H9 (cell line): Measurements from ENCODE around the gene FBXW4. TPM values are rescaled to one million over a fixed set of nuclear protein-coding genes. Genes with fewer than 3 reads are reported as not detected.

Experiments
- DNase-seq: peaks from one replicate; pipeline ENCODE4 v3.0.0-alpha.2; 2017
- H2AFZ ChIP-seq: one replicate; pipeline ENCODE4 v1.6.1; 2013; ENCODE audit warnings: mild to moderate bottlenecking, low read length, control low read depth, moderate library complexity
- H2AK5ac ChIP-seq: 2 replicates; pipeline ENCODE4 v1.6.1; 2013; ENCODE audit warnings: low read length, control low read depth, mixed read lengths; ENCODE audit not compliant: insufficient read length
- H2BK120ac ChIP-seq: one replicate; pipeline ENCODE4 v1.6.1; 2013; ENCODE audit warnings: low read depth, mild to moderate bottlenecking, low read length, control low read depth, inconsistent platforms; ENCODE audit not compliant: poor library complexity, severe bottlenecking
- H2BK12ac ChIP-seq: 2 replicates; pipeline ENCODE4 v1.6.1; 2013; ENCODE audit warnings: low read length, control low read depth, mixed read lengths, low read depth; ENCODE audit not compliant: insufficient read length
- H2BK15ac ChIP-seq: 2 replicates; pipeline ENCODE4 v1.6.1; 2013; ENCODE audit warnings: low read depth, low read length, control low read depth
- H2BK20ac ChIP-seq: one replicate; pipeline ENCODE4 v1.6.1; 2013; ENCODE audit warnings: low read depth, mild to moderate bottlenecking, low read length, control low read depth, inconsistent platforms; ENCODE audit not compliant: poor library complexity, severe bottlenecking
- H2BK5ac ChIP-seq: 2 replicates; pipeline ENCODE4 v1.6.1; 2013; ENCODE audit warnings: low read length, control low read depth, mixed read lengths; ENCODE audit not compliant: insufficient read length
- H3K14ac ChIP-seq: 2 replicates; pipeline ENCODE4 v1.6.1; 2013; ENCODE audit warnings: low read length, control low read depth; ENCODE audit not compliant: insufficient read depth
- H3K18ac ChIP-seq: 2 replicates; pipeline ENCODE4 v1.6.1; 2013; ENCODE audit warnings: low read depth, mild to moderate bottlenecking, mixed read lengths, low read length, control low read depth; ENCODE audit not compliant: insufficient read length
- H3K23ac ChIP-seq: 2 replicates; pipeline ENCODE4 v1.6.1; 2013; ENCODE audit warnings: low read length, control low read depth, mixed read lengths, low read depth; ENCODE audit not compliant: insufficient read length
- H3K23me2 ChIP-seq: 2 replicates; pipeline ENCODE4 v1.6.1; 2013; ENCODE audit warnings: low read depth, mild to moderate bottlenecking, mixed read lengths, low read length, control low read depth; ENCODE audit not compliant: insufficient read length, poor library complexity, severe bottlenecking
- H3K27ac ChIP-seq: 2 replicates; pipeline ENCODE4 v1.5.1; 2013; ENCODE audit warnings: low read length, control low read depth, mixed read lengths, low read depth; ENCODE audit not compliant: insufficient read length
- H3K27me3 ChIP-seq: 2 replicates; pipeline ENCODE4 v1.6.1; 2013; ENCODE audit warnings: low read length, control low read depth, inconsistent platforms; ENCODE audit not compliant: insufficient read depth
- H3K4ac ChIP-seq: 2 replicates; pipeline ENCODE4 v1.6.1; 2013; ENCODE audit warnings: low read depth, mild to moderate bottlenecking, control low read depth, inconsistent platforms, low read length, moderate library complexity
- H3K4me1 ChIP-seq: 2 replicates; pipeline ENCODE4 v1.6.1; 2013; ENCODE audit warnings: low read length, control low read depth, inconsistent platforms; ENCODE audit not compliant: insufficient read depth
- H3K4me2 ChIP-seq: 2 replicates; pipeline ENCODE4 v1.6.1; 2013; ENCODE audit warnings: low read length, control low read depth, mixed read lengths; ENCODE audit not compliant: insufficient read length, insufficient read depth
- H3K56ac ChIP-seq: 2 replicates; pipeline ENCODE4 v1.6.1; 2013; ENCODE audit warnings: low read depth, mild to moderate bottlenecking, mixed read lengths, low read length, control low read depth; ENCODE audit not compliant: insufficient read length
- H3K79me1 ChIP-seq: 2 replicates; pipeline ENCODE4 v1.6.1; 2013; ENCODE audit warnings: low read depth, mild to moderate bottlenecking, moderate library complexity, low read length, control low read depth, inconsistent platforms; ENCODE audit not compliant: insufficient read depth, poor library complexity, severe bottlenecking
- H3K79me2 ChIP-seq: 2 replicates; pipeline ENCODE4 v1.6.1; 2013; ENCODE audit warnings: low read length, control low read depth, inconsistent platforms; ENCODE audit not compliant: insufficient read depth
- H3K9ac ChIP-seq: 2 replicates; pipeline ENCODE4 v1.6.1; 2013; ENCODE audit warnings: low read length, control low read depth, mixed read lengths; ENCODE audit not compliant: insufficient read length; ENCODE audit errors: extremely low read depth
- H3K9me3 ChIP-seq: one replicate; pipeline ENCODE4 v1.6.1; 2013; ENCODE audit warnings: low read depth, low read length, inconsistent platforms; ENCODE audit not compliant: control insufficient read depth
- H3T11ph ChIP-seq: one replicate; pipeline ENCODE4 v1.6.1; 2013; ENCODE audit warnings: mild to moderate bottlenecking, low read length, control low read depth, inconsistent platforms
- H4K20me1 ChIP-seq: one replicate; pipeline ENCODE4 v1.6.1; 2013; ENCODE audit not compliant: control insufficient read depth, insufficient read length, insufficient read depth
- H4K5ac ChIP-seq: 2 replicates; pipeline ENCODE4 v1.6.1; 2013; ENCODE audit warnings: low read depth, mild to moderate bottlenecking, mixed read lengths, low read length, control low read depth; ENCODE audit not compliant: insufficient read length
- H4K8ac ChIP-seq: replicated peaks from 2 replicates; pipeline ENCODE4 v1.6.1; 2013; ENCODE audit warnings: low read length, control low read depth, mixed read lengths, low read depth; ENCODE audit not compliant: insufficient read length
- H4K91ac ChIP-seq: 2 replicates; pipeline ENCODE4 v1.6.1; 2013; ENCODE audit warnings: low read depth, mild to moderate bottlenecking, moderate library complexity, mixed read lengths, low read length, control low read depth; ENCODE audit not compliant: insufficient read length
- H3K27ac Mint-ChIP-seq, 3 experiments: 2 replicates in 2 of 3; 3 replicates in 1 of 3; pipeline ENCODE4 v1.8.0; 2020 to 2021; ENCODE audit warnings: mixed read lengths in 3 of 3, mild to moderate bottlenecking in 1 of 3, moderate library complexity in 1 of 3
- H3K27me3 Mint-ChIP-seq: 2 replicates; pipeline ENCODE4 v1.8.0; 2021; ENCODE audit warnings: low read depth, mild to moderate bottlenecking, moderate library complexity, mixed read lengths
- H3K36me3 Mint-ChIP-seq, 3 experiments: 2 replicates in 2 of 3; 3 replicates in 1 of 3; pipeline ENCODE4 v1.8.0; 2020 to 2021; ENCODE audit warnings: low read depth in 3 of 3, mixed read lengths in 3 of 3; ENCODE audit not compliant: insufficient read depth in 1 of 3
- H3K4me1 Mint-ChIP-seq, 2 experiments: 2 replicates each; pipeline ENCODE4 v1.8.0; 2020; ENCODE audit warnings: mixed read lengths in 2 of 2
- H3K4me3 Mint-ChIP-seq, 2 experiments: 2 replicates in 1 of 2; 3 replicates in 1 of 2; pipeline ENCODE4 v1.8.0; 2020 to 2021; ENCODE audit warnings: mild to moderate bottlenecking in 2 of 2, mixed read lengths in 2 of 2, moderate library complexity in 1 of 2
- H3K9me3 Mint-ChIP-seq, 2 experiments: 2 replicates in 1 of 2; 3 replicates in 1 of 2; pipeline ENCODE4 v1.8.0; 2020; ENCODE audit warnings: mild to moderate bottlenecking in 2 of 2, mixed read lengths in 2 of 2, moderate library complexity in 1 of 2
- CTCF ChIP-seq: fragments of 200-600 bp; sonication (generic); conservative IDR thresholded peaks from 3 replicates; pipeline ENCODE4 v1.8.0; 2021; ENCODE audit warnings: antibody characterized with exemption, mild to moderate bottlenecking
- WGBS: extraction: QIAGEN DNeasy Blood & Tissue Kit; methylation state at CpG from one replicate; pipeline ENCODE4 v1.1.7; 2013; ENCODE audit warnings: missing lambda C conversion rate, low lambda C conversion rate, mixed read lengths; ENCODE audit not compliant: insufficient read length; ENCODE audit errors: extremely low coverage; 5-methylcytosine and 5-hydroxymethylcytosine counted together
- total RNA-seq: library from RNA; stranded (reverse); gene quantifications from 2 replicates; pipeline ENCODE4 v1.2.1, GENCODE V29; 2021

Gene FBXW4
- total RNA-seq, 1 experiment from 2014 or later = 41.6 TPM

GRCh38 chr10:101566333-101567164 is 128.4 kb downstream of the FBXW4 start:
- no peak overlapping the region for H3K4ac ChIP-seq
- peak overlapping the region in 1 of 3 experiments; percentile 7; a peak in 2 of 7 replicates for H3K27ac Mint-ChIP-seq
- whole genome bisulfite sequencing = no CpG with 5 or more reads among the region's 59 CpGs
- no peak overlapping the region for H3K9ac ChIP-seq
- no peak overlapping the region for H3T11ph ChIP-seq
- no peak overlapping the region for H2BK5ac ChIP-seq
- no peaks in the 10 kb centered on the region for H3K9me3 ChIP-seq
- H3K4me1 ChIP-seq = no peaks in the 10 kb centered on the region
- H3K27me3 Mint-ChIP-seq = peaks cover 83% of the 10 kb centered on the region
- H2BK20ac ChIP-seq = no peak overlapping the region
- peak overlapping the region; percentile 0 for H3K4me2 ChIP-seq
- DNase-seq = peak; percentile 60
- H3K23me2 ChIP-seq = peaks cover 16% of the 10 kb centered on the region
- H4K5ac ChIP-seq = no peak overlapping the region
- no peak overlapping the region for H2BK12ac ChIP-seq
- H3K4me3 Mint-ChIP-seq = peak overlapping the region in 1 of 2 experiments; percentile 41; a peak in 2 of 5 replicates
- no peaks in the 10 kb centered on the region for H3K79me1 ChIP-seq
- H3K79me2 ChIP-seq = no peaks in the 10 kb centered on the region
- no peak overlapping the region for H2AFZ ChIP-seq
- no peak overlapping the region for H4K8ac ChIP-seq
- H2AK5ac ChIP-seq = no peak overlapping the region
- H3K14ac ChIP-seq = no peak overlapping the region
- no peak overlapping the region for H3K18ac ChIP-seq
- peaks cover 8% of the 10 kb centered on the region; the same call in 1 of the 2 replicates for H3K27me3 ChIP-seq
- H3K9me3 Mint-ChIP-seq = no peaks in the 10 kb centered on the region; a peak in 1 of 5 replicates
- H3K27ac ChIP-seq = no peak overlapping the region
- H3K23ac ChIP-seq = no peak overlapping the region
- no peaks in the 10 kb centered on the region; a peak in 1 of 7 replicates for H3K36me3 Mint-ChIP-seq
- no peak overlapping the region for H2BK15ac ChIP-seq
- H4K91ac ChIP-seq = no peak overlapping the region
- H3K4me1 Mint-ChIP-seq = peaks cover 24 to 28% of the 10 kb centered on the region in 2 experiments
- no peak overlapping the region for H2BK120ac ChIP-seq
- TF ChIP-seq CTCF = no peak
- no peak overlapping the region for H3K56ac ChIP-seq
- H4K20me1 ChIP-seq = no peaks in the 10 kb centered on the region
